ENCODE data around the gene DLL4.

The DLL4 gene

DNA sequence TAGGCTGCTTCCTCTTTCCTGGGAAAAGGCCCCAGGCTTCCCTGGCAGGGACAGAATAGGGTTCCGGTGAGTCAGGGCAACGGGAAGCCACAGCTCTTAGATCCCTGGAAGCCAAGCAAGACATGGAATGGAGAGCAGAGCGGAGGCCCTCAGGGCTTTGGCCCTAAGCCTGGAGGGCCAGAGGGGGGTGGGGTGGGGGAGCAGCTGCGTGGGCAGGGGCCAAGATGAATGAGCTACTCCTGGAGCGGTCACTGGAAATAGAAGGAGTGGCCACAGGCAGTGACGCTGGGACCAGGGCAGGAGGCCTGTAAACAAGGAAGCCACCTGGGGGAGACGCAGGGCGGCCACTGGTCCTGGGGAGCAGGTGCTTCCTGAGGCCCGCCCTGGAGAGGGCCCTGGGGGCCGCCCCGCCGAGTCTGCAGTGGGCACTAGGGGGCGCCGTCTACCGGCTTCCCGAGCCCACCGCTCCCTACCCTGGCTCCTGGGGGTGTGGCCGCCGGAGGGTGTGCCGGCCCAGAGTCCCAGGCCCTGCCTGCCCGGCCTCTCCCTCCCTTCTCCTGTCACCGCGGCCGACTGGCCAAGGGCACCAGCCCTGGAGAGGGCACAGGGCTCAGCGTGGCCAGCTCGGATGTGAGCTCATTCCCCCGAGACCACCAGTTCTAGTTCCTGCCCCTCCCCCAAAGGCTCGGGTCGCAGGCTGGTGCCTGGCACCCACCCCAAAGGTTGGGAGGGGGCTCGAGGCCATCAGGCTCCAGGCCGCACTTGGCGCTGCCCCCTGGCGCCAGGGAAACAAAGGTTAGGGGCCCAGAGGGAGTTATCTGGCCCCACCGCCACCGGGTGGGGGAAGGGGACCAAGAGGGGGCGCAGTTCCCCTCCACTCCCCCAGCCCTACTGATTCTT is 22.8 kb upstream of the DLL4 start:
- no peaks in the 10 kb centered on the region for H3K27me3 ChIP-seq (ENCODE audit: control insufficient read depth in 5 of 5, insufficient read depth in 4 of 5, low read length in 5 of 5)
- H3K9ac ChIP-seq (ENCODE audit: low read length in 5 of 5), result peak overlapping the region; percentile 3 to 83 (median 71)
- H3K4me1 ChIP-seq (ENCODE audit: control insufficient read depth in 5 of 5, insufficient read depth in 5 of 5, low read length in 5 of 5), result peaks cover 12 to 75% (median 71%) of the 10 kb centered on the region in 5 donors
- no peaks in the 10 kb centered on the region for H3K9me3 ChIP-seq (ENCODE audit: control insufficient read depth in 5 of 5, low read length in 5 of 5)
- H3K36me3 ChIP-seq (ENCODE audit: control insufficient read depth in 5 of 5, insufficient read depth in 5 of 5, low read length in 5 of 5), result peaks cover 0 to 21% (median 17%) of the 10 kb centered on the region in 5 donors
- H3K4me3 ChIP-seq (ENCODE audit: low read depth in 1 of 5, low read length in 5 of 5), result peak overlapping the region in 4 of 5 donors; percentile 58 to 71 (median 64)
- H3K27ac ChIP-seq (ENCODE audit: low read depth, low read length), result peak overlapping the region; percentile 84

- Histone ChIP-seq H3K27me3 (ENCODE audit: control insufficient read depth in 5 of 5, insufficient read depth in 4 of 5, low read length in 5 of 5) (no peaks in the 10 kb centered on the region), H3K9ac (ENCODE audit: low read length in 5 of 5) (peak overlapping the region in 4 of 5 donors; percentile 65 to 83 (median 76)), H3K9me3 (ENCODE audit: control insufficient read depth in 5 of 5, low read length in 5 of 5) (no peaks in the 10 kb centered on the region), H3K27ac (ENCODE audit: low read depth, low read length) (peak overlapping the region; percentile 84), H3K36me3 (ENCODE audit: control insufficient read depth in 5 of 5, insufficient read depth in 5 of 5, low read length in 5 of 5) (peaks cover 0 to 20% (median 17%) of the 10 kb centered on the region in 5 donors), H3K4me1 (ENCODE audit: control insufficient read depth in 5 of 5, insufficient read depth in 5 of 5, low read length in 5 of 5) (peaks cover 12 to 76% (median 71%) of the 10 kb centered on the region in 5 donors), H3K4me3 (ENCODE audit: low read depth in 1 of 5, low read length in 5 of 5) (peak overlapping the region in 4 of 5 donors; percentile 58 to 71 (median 64))
Measured at GRCh38 chr15:40906991-40907802, 21.9 kb upstream of the DLL4 start.

- Histone ChIP-seq H3K4me3 (ENCODE audit: low read depth in 1 of 5, low read length in 5 of 5) (no peak overlapping the region), H3K27ac (ENCODE audit: low read depth, low read length) (peak overlapping the region; percentile 30), H3K9me3 (ENCODE audit: control insufficient read depth in 5 of 5, low read length in 5 of 5) (no peaks in the 10 kb centered on the region), H3K4me1 (ENCODE audit: control insufficient read depth in 5 of 5, insufficient read depth in 5 of 5, low read length in 5 of 5) (peaks cover 12 to 85% (median 66%) of the 10 kb centered on the region in 5 donors), H3K36me3 (ENCODE audit: control insufficient read depth in 5 of 5, insufficient read depth in 5 of 5, low read length in 5 of 5) (peaks cover 0 to 11% (median 9%) of the 10 kb centered on the region in 5 donors), H3K9ac (ENCODE audit: low read length in 5 of 5) (peak overlapping the region in 1 of 5 donors; percentile 53), H3K27me3 (ENCODE audit: control insufficient read depth in 5 of 5, insufficient read depth in 4 of 5, low read length in 5 of 5) (no peaks in the 10 kb centered on the region)
Measured at GRCh38 chr15:40908095-40908494, 21.0 kb upstream of the DLL4 start.

GRCh38 chr15:40909662-40910630 is 19.2 kb upstream of the DLL4 start:
- Histone ChIP-seq H3K36me3 (ENCODE audit: control insufficient read depth in 5 of 5, insufficient read depth in 5 of 5, low read length in 5 of 5) (no peaks in the 10 kb centered on the region), H3K4me3 (ENCODE audit: low read depth in 1 of 5, low read length in 5 of 5) (no peak overlapping the region), H3K9me3 (ENCODE audit: control insufficient read depth in 5 of 5, low read length in 5 of 5) (no peaks in the 10 kb centered on the region), H3K4me1 (ENCODE audit: control insufficient read depth in 5 of 5, insufficient read depth in 5 of 5, low read length in 5 of 5) (peaks cover 14 to 82% (median 60%) of the 10 kb centered on the region in 5 donors), H3K27me3 (ENCODE audit: control insufficient read depth in 5 of 5, insufficient read depth in 4 of 5, low read length in 5 of 5) (no peaks in the 10 kb centered on the region), H3K27ac (ENCODE audit: low read depth, low read length) (peak overlapping the region; percentile 96), H3K9ac (ENCODE audit: low read length in 5 of 5) (peak overlapping the region in 1 of 5 donors; percentile 73)

DNA sequence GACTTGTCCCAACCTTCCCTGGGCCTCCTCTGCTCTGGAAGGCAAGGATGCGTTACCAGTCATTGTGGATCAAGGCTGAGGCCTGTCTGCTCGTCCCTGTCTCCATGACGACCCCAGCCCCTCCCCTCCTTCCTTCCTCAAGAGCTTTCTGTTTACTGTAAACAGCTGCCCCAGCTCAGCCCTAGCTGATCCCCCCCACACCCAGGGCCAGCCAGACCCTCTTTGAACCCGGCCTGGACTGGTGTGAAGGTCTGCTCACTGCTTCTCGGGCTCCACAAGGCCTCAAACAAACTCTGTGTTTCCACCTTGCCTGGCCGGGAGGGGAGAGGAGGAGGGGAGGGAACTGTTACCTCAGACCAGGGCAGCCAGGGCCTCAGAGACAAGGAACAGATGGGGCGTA is 18.0 kb upstream of the DLL4 start:
- Histone ChIP-seq H3K36me3 (ENCODE audit: control insufficient read depth in 5 of 5, insufficient read depth in 5 of 5, low read length in 5 of 5) (no peaks in the 10 kb centered on the region), H3K27ac (ENCODE audit: low read depth, low read length) (no peak overlapping the region), H3K4me3 (ENCODE audit: low read depth in 1 of 5, low read length in 5 of 5) (no peak overlapping the region), H3K9me3 (ENCODE audit: control insufficient read depth in 5 of 5, low read length in 5 of 5) (no peaks in the 10 kb centered on the region), H3K27me3 (ENCODE audit: control insufficient read depth in 5 of 5, insufficient read depth in 4 of 5, low read length in 5 of 5) (no peaks in the 10 kb centered on the region), H3K4me1 (ENCODE audit: control insufficient read depth in 5 of 5, insufficient read depth in 5 of 5, low read length in 5 of 5) (peaks cover 10 to 85% (median 50%) of the 10 kb centered on the region in 5 donors), H3K9ac (ENCODE audit: low read length in 5 of 5) (no peak overlapping the region)

DNA sequence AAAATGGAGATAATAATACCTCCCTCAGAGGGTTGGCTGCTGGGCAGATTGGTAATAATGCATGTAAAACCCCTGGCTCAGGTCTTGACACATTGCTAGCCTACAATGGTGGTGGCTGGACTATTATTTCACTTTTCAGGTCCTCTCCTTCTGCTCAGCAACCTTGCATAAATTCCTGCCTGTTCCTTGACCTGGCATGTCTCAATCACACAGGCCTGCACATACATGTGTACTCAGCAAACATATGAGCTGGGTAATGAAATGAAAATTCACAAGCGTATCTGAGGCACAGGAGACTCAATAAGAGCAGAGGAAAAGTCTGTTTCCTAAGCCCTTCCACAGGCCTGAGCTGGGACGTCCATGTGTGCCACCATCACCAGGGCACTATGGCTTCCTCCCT is 17.4 kb upstream of the DLL4 start:
- H3K9ac ChIP-seq (ENCODE audit: low read length in 5 of 5), result no peak overlapping the region
- H3K27me3 ChIP-seq (ENCODE audit: control insufficient read depth in 5 of 5, insufficient read depth in 4 of 5, low read length in 5 of 5), result no peaks in the 10 kb centered on the region
- H3K27ac ChIP-seq (ENCODE audit: low read depth, low read length), result no peak overlapping the region
- H3K36me3 ChIP-seq (ENCODE audit: control insufficient read depth in 5 of 5, insufficient read depth in 5 of 5, low read length in 5 of 5), result no peaks in the 10 kb centered on the region
- H3K4me1 ChIP-seq (ENCODE audit: control insufficient read depth in 5 of 5, insufficient read depth in 5 of 5, low read length in 5 of 5), result peaks cover 10 to 84% (median 45%) of the 10 kb centered on the region in 5 donors
- no peaks in the 10 kb centered on the region for H3K9me3 ChIP-seq (ENCODE audit: control insufficient read depth in 5 of 5, low read length in 5 of 5)
- H3K4me3 ChIP-seq (ENCODE audit: low read depth in 1 of 5, low read length in 5 of 5), result no peak overlapping the region

DNA sequence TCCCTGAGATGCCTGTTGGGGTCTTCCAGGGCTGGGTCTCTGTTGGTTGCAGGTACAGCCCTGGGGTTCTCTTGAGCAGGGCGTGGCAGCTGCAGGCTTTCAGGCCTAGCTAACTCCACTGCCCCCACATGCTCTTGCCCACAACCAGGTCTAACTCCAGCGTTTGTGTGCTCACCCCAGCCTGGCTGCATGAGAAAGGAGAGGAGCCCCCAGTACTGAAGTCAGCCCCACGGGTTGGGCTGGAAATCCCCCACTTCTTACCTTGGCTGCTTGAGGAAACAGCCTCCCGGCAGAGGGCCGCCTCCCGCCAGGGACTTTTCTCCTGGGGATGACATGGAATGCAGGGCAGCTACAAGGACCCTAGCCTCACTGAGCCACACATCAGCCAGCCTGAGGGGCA is 16.7 kb upstream of the DLL4 start:
- Histone ChIP-seq H3K4me1 (ENCODE audit: control insufficient read depth in 5 of 5, insufficient read depth in 5 of 5, low read length in 5 of 5) (peaks cover 10 to 84% (median 37%) of the 10 kb centered on the region in 5 donors), H3K4me3 (ENCODE audit: low read depth in 1 of 5, low read length in 5 of 5) (no peak overlapping the region), H3K9me3 (ENCODE audit: control insufficient read depth in 5 of 5, low read length in 5 of 5) (no peaks in the 10 kb centered on the region), H3K27me3 (ENCODE audit: control insufficient read depth in 5 of 5, insufficient read depth in 4 of 5, low read length in 5 of 5) (peaks cover 0 to 2% (median 0%) of the 10 kb centered on the region in 5 donors), H3K36me3 (ENCODE audit: control insufficient read depth in 5 of 5, insufficient read depth in 5 of 5, low read length in 5 of 5) (no peaks in the 10 kb centered on the region), H3K9ac (ENCODE audit: low read length in 5 of 5) (no peak overlapping the region), H3K27ac (ENCODE audit: low read depth, low read length) (no peak overlapping the region)

DNA sequence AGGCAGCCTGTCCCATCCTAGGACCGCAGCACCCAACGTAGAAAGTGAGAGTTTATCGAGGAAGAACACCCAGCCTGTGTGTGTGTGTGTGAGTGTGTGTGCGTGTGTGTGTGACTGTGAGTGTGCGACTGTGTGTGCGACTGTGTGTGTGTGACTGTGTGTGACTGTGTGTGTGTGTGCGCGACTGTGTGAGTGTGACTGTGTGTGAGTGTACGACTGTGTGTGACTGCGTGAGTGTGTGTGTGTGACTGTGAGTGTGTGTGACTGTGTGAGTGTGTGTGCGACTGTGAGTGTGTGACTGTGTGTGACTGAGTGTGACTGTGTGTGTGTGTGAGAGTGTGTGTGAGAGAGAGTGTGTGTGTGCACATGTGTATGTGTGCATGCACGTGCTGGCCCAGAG is 15.1 kb upstream of the DLL4 start:
- Histone ChIP-seq H3K9me3 (ENCODE audit: control insufficient read depth in 5 of 5, low read length in 5 of 5) (no peaks in the 10 kb centered on the region), H3K9ac (ENCODE audit: low read length in 5 of 5) (no peak overlapping the region), H3K4me3 (ENCODE audit: low read depth in 1 of 5, low read length in 5 of 5) (no peak overlapping the region), H3K27me3 (ENCODE audit: control insufficient read depth in 5 of 5, insufficient read depth in 4 of 5, low read length in 5 of 5) (peaks cover 0 to 13% (median 4%) of the 10 kb centered on the region in 5 donors), H3K4me1 (ENCODE audit: control insufficient read depth in 5 of 5, insufficient read depth in 5 of 5, low read length in 5 of 5) (peaks cover 8 to 85% (median 26%) of the 10 kb centered on the region in 5 donors), H3K27ac (ENCODE audit: low read depth, low read length) (no peak overlapping the region), H3K36me3 (ENCODE audit: control insufficient read depth in 5 of 5, insufficient read depth in 5 of 5, low read length in 5 of 5) (no peaks in the 10 kb centered on the region)

DNA sequence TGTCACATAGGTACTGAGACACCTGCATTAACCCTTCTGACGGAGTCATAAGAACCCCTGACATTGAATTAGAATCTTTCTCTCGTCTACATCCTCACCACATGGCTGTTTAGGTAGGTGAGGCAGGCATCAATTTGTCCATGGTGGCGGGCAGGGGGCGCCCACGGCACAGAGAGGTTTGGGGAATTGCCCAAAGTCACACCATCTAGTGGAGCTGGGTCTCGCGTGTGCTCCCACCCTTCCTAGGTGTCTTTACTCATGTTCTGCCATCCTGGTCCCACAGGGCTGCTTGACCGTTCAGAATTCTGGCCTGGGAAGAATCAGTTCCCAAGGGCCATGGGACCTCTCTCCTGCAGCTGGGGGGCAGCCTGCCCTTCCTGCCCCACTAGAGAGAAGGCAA is 14.7 kb upstream of the DLL4 start:
- Histone ChIP-seq H3K4me3 (ENCODE audit: low read depth in 1 of 5, low read length in 5 of 5) (no peak overlapping the region), H3K27me3 (ENCODE audit: control insufficient read depth in 5 of 5, insufficient read depth in 4 of 5, low read length in 5 of 5) (peaks cover 0 to 13% (median 4%) of the 10 kb centered on the region in 5 donors), H3K4me1 (ENCODE audit: control insufficient read depth in 5 of 5, insufficient read depth in 5 of 5, low read length in 5 of 5) (peaks cover 7 to 86% (median 21%) of the 10 kb centered on the region in 5 donors), H3K27ac (ENCODE audit: low read depth, low read length) (peak overlapping the region; percentile 16), H3K36me3 (ENCODE audit: control insufficient read depth in 5 of 5, insufficient read depth in 5 of 5, low read length in 5 of 5) (no peaks in the 10 kb centered on the region), H3K9me3 (ENCODE audit: control insufficient read depth in 5 of 5, low read length in 5 of 5) (no peaks in the 10 kb centered on the region), H3K9ac (ENCODE audit: low read length in 5 of 5) (no peak overlapping the region)
